Muscle of arm (tissue), 12 donors: ENCODE measurements around the gene TROAP. TPM values are rescaled to one million over a fixed set of nuclear protein-coding genes. Genes with fewer than 3 reads are reported as not detected.
"Not testable (repeated sequence)": the region's sequence is repeated elsewhere in the genome, so short reads cannot be mapped to it uniquely, and the experiment has no call there.

Source experiments
- DNase-seq: peaks from one replicate; pipeline ENCODE4 v3.0.0-alpha.2; 2013
- polyA plus RNA-seq, 12 donors: library from polyadenylated mRNA; unstranded; fragments of 120-200 nt; gene quantifications; one replicate each; pipeline ENCODE4 v1.2.1, GENCODE V29; 2013; ENCODE audit not compliant: insufficient read length in 12 of 12

The TROAP gene
- polyA plus RNA-seq, 12 donors: 7.0 to 29.2 (median 12.3) TPM; not detected in 1

DNA sequence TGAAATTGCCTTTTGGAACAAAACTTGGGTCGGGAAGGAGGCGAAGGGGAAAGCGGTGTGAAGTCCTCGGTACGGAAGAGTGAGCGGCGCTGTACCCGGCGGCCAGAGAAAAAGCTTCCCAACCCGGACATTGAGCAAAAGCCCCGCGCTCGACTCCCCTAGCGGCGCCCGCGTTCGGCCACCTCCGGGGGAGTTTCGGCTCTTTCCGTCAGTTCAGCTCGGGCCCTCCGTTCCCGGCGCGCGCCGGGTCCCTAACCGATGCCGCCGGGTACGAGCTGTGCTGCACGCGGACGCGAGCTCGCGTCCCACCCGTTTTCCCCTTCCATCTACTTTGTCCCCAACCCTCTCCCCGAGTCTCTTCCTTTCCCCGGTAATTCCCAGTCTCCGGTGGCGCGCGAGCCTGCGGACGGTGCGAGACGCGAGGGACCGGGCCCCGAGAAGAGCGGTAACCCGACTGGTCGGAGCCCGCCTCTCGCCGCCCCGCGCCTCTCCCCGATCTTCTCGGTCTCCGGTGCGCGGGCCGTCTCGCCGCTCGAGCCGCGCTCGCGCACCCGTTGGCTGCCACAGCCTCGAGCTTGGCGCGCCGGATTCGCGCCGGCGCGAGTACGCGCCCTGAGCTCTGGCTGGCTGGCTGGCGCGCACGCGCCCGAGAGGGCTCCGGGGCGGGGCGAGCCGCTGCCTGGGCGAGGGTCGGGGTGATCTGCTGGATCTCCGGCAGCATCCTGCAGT, 43.8 kb downstream of the TROAP start:
- peak; percentile 94 for DNase-seq

DNA sequence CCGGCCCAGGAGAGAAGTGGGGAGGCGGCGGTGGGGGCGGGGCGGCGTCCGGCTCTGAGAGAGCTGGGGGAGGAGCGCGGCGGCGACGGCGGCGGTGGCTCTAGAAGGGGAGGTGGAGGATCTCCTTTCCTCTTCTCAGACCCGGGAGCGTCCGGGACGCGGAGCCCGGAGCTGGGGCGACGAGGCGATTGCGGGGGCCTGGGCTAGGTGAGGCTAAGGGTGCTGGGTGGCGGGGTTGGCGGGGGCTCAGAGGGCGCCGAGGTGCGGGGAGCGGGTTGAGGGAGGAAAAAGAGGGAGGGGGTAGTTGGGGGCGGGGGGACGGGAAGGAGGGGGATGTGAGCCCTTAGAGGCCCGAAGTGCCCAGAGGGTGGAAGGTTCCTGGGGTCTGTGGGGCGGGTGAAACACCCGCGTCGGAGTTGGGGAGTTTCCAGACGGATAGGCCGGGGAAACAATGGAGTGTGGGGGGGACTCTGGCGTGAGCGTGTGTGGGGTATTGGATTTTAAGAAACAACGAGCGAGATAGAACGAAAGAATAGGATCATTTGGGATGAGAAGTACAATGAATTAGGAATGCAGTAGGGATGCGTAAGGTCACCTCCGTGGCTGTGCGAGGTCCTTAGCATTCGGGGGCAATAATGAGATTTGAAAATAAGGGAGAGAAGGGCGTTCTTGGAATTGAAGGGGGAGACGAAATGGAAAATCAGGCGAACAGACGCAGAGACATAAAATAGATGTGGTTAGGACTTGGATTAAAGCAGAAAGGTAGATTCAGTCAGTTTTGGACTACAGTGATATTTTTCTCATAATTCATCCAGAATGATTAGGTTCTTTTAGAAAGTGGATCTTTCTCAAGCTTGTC, 44.6 kb downstream of the TROAP start, which contains the start of gene SPATS2:
Gene SPATS2, plus strand, starts transcription at position 82 of the 859 bp plus-strand sequence. CDS start 93,551 bp downstream, outside the sequence.
- peak; percentile 66 for DNase-seq

DNA sequence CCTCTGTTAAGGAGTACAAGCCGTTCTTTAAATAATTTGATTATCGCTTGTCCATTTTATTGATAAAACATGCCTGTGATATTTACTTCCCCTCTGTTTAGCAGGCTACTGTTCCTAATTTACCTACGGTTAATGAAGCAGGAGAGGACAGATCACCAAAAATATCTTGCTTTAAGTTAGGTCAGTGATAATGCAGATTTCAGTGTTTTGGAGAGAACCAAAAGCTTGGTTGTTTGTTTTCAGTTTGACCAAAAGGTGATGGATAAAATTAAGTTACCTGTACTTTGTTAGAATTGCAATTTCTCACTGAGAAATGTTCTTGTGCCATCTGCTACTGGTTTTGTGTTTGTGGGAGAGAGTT, 45.2 kb downstream of the TROAP start:
- no peak for DNase-seq

DNA sequence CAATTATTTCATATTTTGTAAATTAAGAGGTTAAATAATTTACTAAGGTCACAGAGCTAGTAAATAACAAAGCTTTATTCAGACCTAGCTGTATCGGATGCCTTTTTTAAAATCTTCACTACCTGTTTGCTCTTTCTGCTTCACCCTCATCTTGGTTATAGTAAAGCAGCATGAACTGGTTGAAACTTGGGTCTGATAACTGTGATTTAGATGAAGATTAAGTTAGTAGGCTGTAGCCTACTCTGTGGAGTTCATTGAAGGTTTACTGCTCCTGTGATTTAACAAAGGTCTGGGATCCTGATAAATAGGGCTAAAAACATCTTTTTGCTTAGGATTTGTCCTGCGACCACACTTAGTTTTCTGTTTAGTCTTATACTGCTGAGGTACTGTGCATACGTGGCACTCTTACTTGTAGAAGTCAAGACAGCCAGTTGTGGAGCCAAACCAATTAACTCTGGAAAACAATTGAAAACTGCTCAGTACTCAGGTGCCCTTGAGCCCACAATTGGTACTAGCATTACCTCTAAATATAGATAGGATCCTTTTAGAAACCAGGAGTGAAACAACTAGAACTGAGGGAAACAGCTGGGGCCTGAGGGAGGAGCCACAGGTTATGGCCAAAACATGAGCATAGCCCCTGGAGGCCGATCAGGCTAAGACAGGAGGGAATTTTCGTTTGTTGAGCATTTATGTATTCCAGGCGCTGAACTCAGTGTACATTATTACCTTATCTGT, 46.5 kb downstream of the TROAP start:
- peak; percentile 63 for DNase-seq

DNA sequence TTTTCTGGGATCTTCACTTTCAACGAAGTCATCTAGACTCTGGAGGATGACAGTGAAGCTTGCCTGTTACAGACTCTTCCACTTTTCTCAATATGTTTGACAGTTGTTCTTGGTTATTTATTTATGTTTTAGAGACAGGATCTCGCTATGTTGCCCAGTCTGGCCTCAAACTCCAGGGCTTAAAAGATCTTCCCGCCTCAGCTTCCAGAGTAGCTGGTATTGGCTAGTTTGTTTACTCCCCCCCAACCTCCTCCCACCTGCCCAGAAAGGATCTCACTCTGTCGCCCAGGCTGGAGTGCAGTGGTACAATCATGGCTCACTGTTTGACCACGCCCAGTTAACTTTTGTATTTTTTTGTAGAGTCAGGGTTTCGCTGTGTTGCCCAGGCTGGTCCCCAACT, 47.5 kb downstream of the TROAP start:
- DNase-seq: no peak

DNA sequence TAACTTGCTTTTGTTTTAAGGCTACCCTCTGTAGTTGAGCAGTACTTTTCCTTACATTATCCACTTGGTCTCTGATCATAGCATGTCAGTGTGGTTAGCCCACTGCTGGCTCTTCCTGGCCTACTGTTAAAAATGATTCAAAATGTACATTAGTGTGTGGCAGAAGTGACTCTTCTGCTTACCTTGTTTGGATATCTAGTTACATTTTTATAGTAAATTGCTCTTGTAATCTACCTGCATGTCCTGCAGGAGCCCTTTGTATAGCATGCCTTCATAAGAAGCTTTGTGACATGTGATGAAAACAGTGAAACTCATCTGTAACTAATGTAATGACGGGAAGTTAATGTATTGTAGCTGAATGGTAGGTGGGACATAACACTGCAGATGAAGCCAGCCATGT, 52.4 kb downstream of the TROAP start:
- DNase-seq: no peak

DNA sequence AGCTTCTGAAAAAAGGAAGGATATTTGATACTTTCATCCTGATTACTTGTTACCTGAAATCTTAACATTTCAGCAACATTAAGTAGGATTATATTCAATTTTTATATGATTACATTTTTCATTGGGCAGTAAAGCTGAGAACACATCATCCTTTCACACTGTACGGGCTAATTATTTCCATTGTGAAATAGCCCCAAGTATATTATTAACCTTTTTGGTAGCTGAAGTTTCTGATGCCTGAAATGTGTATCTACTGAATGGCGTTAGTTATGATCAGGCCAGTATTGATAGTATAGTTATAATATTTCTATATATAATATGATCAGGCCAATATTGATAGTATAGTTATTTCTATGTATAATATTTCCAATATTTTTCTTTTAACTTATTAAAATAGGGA, 54.3 kb downstream of the TROAP start:
- no peak for DNase-seq

DNA sequence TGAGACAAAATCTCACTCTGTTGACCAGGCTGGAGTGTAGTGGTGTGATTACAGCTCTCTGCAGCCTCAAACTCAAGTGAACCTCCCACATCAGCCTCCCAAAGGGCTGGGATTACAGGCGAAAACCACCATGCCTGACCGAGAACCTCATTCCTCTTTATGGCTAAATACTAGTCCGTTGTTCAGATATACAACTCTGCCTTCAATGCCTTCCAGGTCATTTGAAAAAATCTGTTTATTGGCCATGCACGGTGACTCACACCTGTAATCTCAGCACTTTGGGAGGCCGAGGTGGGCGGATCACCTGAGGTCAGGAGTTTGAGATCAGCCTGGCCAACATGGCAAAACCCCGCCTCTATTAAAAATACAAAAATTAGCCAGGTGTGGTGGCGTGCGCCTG, 57.1 kb downstream of the TROAP start:
- not testable (repeated sequence) for DNase-seq

Other genes with a start within 250 kb of the TROAP start
- gene DHH, start 228.5 kb upstream of the TROAP start, polyA plus RNA-seq: 1 to 10 TPM in 2 of 12 donors, under 1 TPM in 8, not detected in 2; 0.48 to 1.6 (median 0.77) TPM
- gene LMBR1L, start 212.4 kb upstream of the TROAP start, polyA plus RNA-seq: 10 to 100 TPM in 11 of 12 donors, not detected in 1; 28.5 to 64.0 (median 38.6) TPM
- gene TUBA1B, start 191.9 kb upstream of the TROAP start, polyA plus RNA-seq: 1,000 to 10,000 TPM in 5 of 12 donors, 100 to 1,000 TPM in 7; 274 to 1,254 (median 956) TPM
- gene TUBA1A, start 134.2 kb upstream of the TROAP start, polyA plus RNA-seq: 100 to 1,000 TPM in 11 of 12 donors, not detected in 1; 566 to 895 (median 723) TPM
- 100 to 1,000 TPM in 3 of 12 donors, 10 to 100 TPM in 8, not detected in 1; 41.3 to 160 (median 68.7) TPM for gene TUBA1C, start 58.2 kb upstream of the TROAP start, polyA plus RNA-seq
- 10 to 100 TPM in 1 of 12 donors, 1 to 10 TPM in 6, under 1 TPM in 4, not detected in 1; 0.56 to 76.2 (median 1.3) TPM for gene PRPH, start 28.1 kb upstream of the TROAP start, polyA plus RNA-seq
- gene C1QL4, start 13.9 kb downstream of the TROAP start, polyA plus RNA-seq: under 1 TPM in 2 of 12 donors, not detected in 10; 0.08 to 0.10 TPM
- 1 to 10 TPM in 1 of 12 donors, under 1 TPM in 10, not detected in 1; 0.08 to 9.2 (median 0.15) TPM for gene DNAJC22, start 23.6 kb downstream of the TROAP start, polyA plus RNA-seq
- gene SPATS2, start 44.2 kb downstream of the TROAP start, polyA plus RNA-seq: 10 to 100 TPM in 11 of 12 donors, not detected in 1; 19.8 to 61.7 (median 32.7) TPM
- gene KCNH3, start 215.8 kb downstream of the TROAP start, polyA plus RNA-seq: 1 to 10 TPM in 6 of 12 donors, under 1 TPM in 4, not detected in 2; 0.75 to 2.5 (median 1.2) TPM
- 100 to 1,000 TPM in 1 of 12 donors, 10 to 100 TPM in 11; 44.4 to 714 (median 55.0) TPM for gene MCRS1, start 244.9 kb downstream of the TROAP start, polyA plus RNA-seq